Measurements from ENCODE around the gene ITPR2.
"Not testable (repeated sequence)": the region's sequence is repeated elsewhere in the genome, so short reads cannot be mapped to it uniquely, and the experiment has no call there.

Gene ITPR2

DNA sequence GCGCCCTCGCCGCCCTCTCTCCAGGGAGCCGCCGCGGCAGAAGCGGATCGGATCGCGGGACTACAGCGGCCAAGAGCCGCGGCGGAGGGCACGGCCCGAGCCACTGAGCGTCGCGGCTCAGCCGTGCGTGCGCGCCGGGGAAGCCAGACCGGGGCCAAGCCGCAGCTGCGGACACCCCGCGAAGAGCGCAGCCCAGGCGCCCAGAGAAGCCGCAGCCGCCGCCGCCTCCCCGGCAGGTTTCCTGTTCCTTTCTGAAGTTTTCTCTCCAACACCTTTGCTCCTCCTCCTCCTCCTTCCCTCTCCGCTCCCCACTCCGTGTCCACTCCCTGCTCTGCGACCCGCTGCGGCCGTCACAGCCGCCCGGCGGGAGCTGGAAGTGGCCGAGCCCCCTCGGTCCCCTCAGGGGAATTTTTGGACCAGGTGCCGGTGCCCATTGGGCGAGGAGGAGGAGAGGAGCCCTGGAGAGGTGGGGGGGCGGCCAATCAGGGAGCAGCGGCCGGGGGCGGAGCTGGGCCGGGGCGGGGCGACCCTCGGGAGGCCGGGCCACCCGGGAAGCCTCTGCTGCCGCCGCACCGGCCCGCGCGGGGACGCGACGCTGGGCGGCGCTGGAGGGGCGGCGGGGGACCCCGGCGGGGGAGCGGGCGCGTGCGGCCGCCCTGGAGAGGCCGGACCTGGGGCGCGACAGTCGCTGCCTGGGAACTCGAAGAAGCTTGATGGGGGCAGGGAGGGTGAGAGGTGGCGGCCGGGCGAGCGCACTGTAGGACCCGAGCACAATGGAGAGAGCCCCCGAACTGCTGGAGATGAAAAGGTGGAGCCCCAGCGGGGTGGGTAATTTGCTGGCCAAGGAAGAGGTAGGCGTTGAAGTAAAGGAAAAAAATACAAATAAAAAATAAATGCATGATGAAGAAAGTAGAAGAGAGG is at the start of gene ITPR2:
ITPR2 (minus strand) TSS at position 373 of the 921 bp plus-strand sequence. CDS start 413 bp downstream, outside the sequence.
- in situ Hi-C loops (cut with MboI; ENCODE audit: low sequenced_read_pairs) = no loop called here

DNA sequence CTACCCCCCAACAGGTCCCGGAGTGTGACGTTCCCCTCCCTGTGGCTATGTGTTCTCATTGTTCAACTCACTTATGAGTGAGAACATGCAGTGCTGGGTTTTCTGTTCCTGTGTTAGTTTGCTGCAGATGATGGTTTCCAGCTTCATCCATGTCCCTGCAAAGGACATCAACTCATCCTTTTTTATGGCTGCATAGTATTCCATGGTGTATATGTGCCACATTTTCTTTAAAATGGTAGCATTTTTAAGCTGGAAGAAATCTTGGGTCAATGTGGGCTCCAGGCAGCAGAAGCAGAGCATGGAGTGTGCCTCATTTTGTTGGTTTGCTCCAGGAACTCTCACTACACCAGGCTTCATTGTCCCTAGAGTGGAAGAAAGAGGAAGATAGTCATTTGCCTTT is 47.6 kb upstream of the ITPR2 start:
- in situ Hi-C loops (cut with MboI; ENCODE audit: low sequenced_read_pairs) = no loop called here

DNA sequence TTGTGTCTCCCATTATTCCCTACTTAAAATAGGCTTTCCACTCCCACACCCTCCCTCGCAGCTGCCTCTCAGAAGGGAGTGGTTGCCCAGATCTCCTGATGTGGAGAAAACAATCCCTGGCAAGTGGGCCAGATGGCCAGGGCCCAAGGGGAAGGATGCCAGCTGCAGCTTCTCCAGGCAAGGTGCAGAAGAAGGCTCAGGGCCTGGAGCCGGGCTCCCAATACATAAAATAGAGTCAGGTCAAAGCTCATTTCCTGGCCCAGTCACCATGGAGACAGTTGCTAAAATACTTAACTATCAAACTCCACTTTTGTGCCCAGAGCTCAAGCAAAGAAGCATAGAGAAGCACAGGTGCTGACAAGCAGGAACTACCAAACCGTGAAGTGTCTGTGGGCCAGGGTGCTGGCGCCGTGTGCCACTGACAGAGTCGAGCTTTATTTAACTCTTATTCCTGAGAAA is 45.7 kb upstream of the ITPR2 start:
- in situ Hi-C loops (cut with MboI; ENCODE audit: low sequenced_read_pairs) = no loop called here

DNA sequence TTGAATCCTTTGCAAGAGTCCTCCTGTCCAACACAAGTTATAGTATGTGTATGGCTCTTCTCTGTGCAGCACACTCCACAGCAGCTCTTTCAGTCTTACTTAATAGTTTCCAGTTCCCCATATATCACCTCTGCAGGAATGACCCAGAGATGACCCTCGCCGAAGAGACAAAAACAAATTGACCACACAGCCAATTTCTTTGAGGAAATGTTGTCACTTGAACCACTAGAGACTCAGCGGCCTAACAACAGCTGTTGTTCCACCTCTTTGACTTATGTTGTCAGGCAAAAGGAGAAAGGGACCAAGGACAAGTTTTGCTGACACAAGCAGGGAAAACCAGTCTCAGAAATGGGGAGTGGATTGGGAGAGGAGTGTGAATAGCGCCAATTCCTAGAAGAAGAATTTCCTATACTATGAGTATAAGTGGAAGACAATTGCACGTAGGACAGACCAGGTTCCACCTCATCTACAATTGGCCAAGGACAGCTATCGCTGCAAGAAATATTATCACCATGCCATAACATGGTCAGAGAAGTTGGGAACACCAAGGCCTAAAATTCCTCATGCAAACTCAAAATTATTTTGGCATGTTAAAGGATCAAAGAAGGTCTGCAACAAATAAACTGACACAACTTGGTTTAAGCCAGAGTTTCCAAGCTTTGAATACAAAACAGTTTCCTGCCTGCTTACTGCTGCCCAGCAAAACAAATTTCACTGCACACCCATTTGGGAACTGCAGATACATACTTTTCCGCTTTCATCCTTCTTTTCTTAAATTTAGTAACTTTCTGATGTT is 41.7 kb upstream of the ITPR2 start:
- in situ Hi-C loops (cut with MboI; ENCODE audit: low sequenced_read_pairs) = no loop called here

DNA sequence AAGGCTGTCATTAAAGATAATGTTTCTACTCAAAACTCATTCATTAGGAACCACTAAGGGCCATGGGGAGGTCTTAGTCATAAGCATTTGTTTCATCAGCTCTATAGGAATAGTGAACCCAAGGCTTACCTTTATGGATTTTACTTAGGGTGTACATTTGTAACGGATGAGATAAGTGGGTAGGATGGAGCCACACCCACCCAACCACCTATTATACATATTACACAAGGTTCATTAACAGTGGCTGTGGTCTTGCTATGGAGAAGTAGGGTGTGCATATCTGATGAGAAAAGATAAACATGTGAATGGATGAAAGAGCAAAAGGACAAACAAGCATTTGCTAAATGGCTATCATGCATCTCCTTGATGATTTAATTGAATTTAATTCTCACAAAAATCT is 39.6 kb upstream of the ITPR2 start:
- in situ Hi-C loops (cut with MboI; ENCODE audit: low sequenced_read_pairs) = no loop called here

DNA sequence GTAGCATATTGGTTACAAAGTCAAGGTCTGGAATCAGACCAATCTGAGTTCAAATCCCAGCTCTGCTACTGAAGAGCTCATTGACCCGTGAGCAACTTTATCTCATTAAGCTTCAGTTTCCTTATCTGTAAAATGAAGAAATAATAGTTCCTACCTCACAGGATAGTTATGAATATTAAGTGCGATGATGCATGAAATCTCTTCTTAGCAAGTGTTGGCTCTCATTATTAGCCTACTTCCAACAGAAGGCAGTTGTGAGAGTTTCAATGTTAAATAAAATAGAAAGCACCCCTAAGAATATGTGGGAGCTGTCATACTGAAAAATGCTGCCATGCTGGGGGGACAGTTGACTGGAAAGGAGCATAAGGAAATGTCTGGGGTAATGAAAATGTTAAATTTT is 39.0 kb upstream of the ITPR2 start:
- in situ Hi-C loops (cut with MboI; ENCODE audit: low sequenced_read_pairs) = no loop called here

DNA sequence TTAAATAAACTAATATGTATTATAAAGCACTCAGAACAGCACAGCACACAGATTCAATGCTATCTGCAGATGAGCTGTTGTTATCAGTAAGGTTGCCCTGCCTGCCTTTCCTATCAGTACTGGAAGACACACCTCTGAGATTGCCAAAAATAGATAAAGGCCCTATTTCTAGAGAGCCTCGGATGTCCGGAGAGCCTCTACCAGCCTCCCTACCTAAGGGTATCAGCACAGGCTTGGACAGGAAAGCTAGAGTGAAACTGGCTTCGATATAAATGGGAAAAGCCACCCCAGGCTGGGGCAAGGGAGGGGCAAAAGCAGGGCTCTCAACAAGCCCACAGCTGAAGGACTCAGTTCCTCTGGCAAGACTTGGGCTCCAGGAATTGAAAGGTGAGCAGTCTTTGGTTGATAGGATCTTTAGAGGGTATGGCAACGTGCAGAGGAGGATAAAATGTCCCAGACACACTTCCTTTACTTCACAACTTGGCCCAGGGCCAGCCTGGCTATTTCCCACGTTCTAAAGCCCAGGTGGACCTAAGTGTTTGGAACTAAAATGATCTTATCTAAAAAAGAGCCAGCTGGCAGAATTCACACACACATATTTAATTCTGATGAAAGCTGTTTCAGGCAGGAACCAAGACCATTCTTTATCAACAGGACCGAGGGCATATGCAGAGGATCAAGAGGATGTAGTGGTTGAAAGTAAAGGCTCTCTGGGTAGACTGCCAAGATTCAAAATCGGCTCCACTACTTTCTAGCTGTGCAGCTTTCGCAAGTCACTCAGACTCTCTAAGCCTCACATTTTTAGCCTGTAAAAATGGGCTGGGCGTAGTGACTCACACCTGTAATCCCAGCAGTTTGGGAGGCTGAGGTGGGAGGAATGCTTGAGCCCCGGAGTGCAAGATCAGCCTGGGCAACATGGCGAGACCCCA is 37.8 kb upstream of the ITPR2 start:
- in situ Hi-C loops (cut with MboI; ENCODE audit: low sequenced_read_pairs) = no loop called here

DNA sequence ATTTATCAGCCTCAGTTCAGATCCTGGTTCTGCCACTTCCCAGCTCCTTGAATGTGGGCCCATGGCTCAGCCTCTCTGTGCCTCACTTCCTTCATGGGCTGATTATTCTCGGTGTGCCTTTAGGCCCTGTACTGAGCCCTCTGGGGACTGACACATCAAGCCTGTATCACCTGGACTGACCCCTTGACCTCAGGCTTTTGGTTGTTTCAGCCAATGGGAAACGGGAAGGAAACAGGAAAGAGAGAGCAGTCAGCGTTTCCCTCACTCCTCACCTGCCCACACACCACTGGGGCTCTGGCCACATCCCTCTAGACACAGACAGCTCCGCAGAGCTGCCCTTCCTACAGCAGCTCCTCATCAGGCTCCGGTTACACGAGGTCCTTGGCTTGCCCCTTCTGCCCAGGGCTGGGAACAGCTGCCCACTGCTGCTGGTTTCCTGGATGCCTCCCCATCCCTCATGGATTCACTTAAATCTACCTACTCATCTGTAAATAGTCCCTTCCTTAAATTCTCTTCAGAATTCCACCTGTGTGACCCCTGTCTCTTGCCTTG is 37.0 kb upstream of the ITPR2 start:
- in situ Hi-C loops (cut with MboI; ENCODE audit: low sequenced_read_pairs) = no loop called here

DNA sequence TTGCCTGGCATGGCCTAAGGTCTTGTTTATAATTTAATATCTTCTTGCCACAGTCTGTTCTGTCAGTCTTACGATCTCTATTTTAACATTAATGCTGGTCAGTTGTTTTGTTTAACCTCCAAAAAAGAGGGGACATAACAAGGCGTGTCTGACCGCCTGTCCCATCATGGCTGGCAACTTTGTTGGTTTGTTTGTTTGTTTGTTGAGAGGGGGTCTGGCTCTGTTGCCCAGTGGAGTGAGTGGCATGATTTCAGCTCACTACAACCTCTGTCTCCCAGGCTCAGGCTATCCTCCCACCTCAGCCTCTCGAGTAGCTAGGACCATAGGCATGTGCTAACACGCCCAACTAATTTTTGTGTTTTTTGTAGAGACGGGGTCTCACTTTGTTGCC is 36.1 kb upstream of the ITPR2 start:
- in situ Hi-C loops (cut with MboI; ENCODE audit: low sequenced_read_pairs) = no loop called here

DNA sequence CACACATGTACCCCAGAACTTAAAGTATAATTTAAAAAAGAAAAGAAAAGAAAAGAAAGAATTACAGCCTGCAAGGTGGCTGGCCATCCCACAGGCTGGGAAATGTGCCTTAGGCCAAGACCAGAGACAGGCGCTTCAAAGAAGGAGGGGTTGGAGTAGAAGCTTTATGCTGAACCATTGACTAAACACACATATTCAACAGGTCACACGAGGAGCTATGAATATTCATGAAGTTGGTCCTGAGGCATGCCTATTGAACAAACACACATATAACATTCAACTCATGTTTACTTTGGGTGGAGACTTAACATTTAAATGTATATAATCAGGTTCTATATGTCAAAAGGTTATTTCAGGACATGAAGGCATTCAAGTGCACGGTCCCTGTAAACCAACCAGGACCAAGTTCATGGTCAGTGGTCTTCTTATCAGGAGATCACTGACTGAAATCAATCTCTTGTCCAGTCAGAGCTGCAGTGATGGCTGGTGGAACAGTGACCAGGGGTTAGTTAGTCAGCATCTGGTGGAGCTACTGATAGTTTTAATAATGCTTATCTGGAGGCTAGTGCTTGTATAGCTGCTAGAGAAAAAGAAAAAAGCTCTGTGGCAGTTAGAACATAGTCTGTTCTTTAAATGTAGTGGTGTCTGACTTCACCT is 35.6 kb upstream of the ITPR2 start:
- in situ Hi-C loops (cut with MboI; ENCODE audit: low sequenced_read_pairs) = no loop called here

DNA sequence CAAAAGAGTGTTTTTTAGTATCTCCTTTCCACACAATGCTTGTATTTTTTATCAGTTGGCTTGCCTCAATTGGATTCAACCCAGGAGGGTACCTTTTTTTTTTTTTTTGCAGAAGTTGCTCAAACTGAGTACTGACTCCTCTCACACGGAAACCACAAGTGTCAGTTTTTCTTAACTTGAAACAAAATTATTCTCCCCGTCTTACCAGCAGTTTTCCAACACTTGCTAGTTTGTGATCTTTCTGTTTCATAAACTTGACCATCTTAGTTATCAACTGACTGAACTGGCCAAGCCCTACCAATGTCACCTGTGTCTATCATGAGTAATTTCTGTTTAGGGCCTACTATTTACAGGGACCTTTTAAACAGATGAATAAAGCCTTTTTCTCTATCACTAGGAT is 34.1 kb upstream of the ITPR2 start:
- in situ Hi-C loops (cut with MboI; ENCODE audit: low sequenced_read_pairs) = no loop called here

DNA sequence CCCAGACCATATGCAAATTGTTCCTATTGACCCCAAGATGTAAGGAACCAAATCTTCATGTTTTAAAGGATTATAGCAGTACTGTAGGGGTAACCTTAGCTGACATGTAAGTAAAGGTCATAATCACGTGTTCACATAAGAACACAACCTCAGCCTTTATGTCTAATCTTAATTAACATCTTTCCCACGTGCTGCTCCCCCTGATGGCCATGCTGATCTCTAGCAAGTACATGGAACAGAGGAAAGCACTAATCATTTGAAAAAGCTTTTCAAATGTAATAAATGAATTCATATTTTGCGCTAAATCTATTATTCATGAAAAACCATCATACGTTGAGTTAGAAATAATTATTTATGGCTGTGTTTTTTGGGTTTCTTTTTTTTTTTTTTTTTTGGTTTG is 30.5 kb upstream of the ITPR2 start:
- in situ Hi-C loops (cut with MboI; ENCODE audit: low sequenced_read_pairs) = no loop called here

DNA sequence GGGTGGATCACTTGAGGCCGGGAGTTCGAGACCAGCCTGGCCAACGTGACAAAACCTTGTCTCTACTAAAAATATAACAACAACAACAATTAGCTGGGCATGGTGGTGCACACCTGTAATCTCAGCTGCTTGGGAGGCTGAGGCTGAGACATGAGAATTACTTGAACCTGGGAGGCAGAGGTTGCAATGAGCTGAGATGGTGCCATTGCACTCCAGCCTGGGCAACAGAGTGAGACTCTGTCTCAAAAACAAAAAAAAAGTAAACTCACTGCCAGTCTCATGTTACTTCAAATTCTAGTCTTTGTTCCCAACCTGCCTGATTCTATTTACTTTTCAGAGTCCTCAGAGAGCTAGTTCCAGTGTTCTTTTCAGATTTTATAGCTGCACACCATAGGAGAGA is 29.8 kb upstream of the ITPR2 start:
- in situ Hi-C loops (cut with MboI; ENCODE audit: low sequenced_read_pairs) = not testable (repeated sequence)

DNA sequence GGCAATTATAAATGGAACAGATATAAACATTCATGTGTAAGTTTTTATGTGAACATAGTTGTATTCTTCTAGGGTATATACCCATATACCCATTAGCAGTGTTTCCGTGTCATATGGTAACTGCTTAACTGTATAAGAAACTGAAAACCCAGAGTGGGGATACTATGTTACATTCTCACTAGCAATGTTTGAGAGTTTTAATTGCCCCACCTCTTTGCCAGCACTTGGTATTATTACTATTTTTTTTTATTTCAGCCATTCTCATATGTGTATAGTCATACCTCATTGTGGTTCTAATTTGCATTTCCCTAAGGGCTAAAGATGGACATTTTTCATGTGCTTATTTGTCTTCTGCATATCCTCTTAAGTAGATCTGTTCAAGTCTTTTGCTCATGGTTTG is 28.7 kb upstream of the ITPR2 start:
- in situ Hi-C loops (cut with MboI; ENCODE audit: low sequenced_read_pairs) = no loop called here

DNA sequence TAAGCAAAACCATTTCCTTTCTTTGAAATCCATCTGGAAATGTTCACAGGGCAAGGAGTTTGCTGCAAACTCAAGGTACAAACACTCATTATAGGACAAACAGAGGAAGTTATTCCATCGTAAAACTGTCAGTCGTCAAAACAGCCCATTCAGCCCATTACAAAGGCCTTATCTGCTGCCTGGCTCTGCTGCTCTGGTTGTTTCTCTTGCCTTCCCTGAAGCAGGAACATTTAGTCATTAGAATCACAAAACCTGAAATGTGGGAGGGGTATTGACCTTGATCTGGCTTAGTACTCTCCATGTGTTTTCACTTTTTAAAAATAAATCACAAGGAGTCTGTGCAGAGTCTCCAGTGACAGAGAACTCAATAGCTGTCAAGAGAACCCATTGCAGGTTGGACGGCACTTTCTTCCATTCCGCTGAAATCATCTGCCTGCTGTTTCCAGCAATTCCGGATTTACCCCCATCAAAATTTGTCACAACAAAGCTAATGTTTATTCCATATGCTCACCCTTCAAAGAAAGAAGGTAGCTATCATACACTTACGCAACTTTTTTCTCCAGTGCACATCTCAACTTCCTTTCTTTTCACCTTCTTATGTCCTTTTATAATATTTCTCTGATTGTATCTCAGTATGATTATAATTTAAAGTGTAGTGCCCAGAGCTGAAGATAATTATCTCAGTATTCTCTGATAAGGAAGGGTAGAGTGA is 24.6 kb upstream of the ITPR2 start:
- in situ Hi-C loops (cut with MboI; ENCODE audit: low sequenced_read_pairs) = no loop called here

DNA sequence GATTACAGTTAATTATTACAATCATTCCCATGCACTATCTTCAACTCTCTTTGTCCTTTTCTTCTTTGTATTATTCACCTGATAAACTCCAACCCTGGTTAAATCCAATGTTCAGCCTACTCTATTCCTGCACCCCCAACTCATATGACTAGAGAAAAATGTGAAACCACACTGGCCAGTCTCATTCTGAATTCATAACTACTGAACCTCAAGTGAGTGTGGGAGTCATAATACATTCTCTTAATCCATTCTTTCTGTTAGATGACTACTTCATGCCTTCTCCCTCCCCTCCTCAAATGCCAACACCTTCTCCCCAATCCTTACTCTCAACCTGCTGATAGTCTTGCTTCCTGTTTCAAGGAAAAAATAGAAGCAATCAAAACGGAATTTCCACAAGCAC is 22.3 kb upstream of the ITPR2 start:
- in situ Hi-C loops (cut with MboI; ENCODE audit: low sequenced_read_pairs) = no loop called here

DNA sequence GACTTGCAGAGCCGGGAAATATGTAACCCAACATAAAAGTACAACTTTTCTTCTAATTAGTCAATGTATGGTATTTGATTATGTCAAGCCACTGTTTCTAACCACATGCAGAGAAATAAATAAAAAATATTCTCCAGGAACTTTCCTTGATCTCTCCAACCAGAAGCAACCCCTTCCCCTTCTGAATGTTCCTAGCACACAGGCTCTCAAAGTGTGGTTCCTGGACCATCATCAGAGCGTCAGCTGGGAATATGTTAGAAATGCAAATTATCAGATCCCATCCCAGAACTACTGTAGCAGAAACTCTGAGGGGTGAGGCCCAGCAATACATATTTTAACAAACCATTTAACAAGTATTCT is 21.0 kb upstream of the ITPR2 start:
- in situ Hi-C loops (cut with MboI; ENCODE audit: low sequenced_read_pairs) = no loop called here

DNA sequence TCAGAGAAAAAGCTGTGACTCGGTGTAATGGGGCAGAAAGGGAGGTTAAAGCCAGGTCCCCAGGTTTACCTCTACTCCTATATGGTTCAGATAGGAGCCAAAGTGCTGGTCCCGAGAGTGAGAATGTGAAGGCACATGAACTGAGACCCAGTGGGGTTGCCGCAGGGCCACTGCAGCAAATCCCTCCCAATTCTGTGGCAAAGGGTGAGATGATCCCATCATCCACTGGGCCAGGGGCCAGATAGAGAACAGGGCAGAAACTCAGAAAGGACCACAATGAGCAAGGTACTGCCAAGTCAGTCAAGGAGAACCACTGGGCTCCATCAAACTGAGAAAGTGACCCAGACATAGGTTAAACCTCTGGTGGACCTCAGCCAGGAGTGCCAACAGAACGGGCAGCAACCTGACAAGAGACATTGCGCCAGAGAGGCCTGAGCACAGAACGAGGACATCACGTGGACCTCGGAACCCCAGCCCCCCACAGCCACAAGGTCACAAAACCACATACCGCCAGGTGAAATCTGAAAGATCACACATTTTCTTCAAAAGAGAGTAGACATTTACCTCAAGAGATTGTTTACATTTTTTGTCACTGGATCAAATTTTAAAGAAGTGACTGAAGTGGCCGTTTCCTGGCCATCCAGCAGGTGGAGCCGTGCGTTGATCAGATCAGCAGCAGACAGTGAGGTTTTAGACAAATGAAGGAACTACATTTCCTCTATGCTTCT is 20.5 kb upstream of the ITPR2 start:
- in situ Hi-C loops (cut with MboI; ENCODE audit: low sequenced_read_pairs) = no loop called here
